MM.1S (cell line): Measurements from ENCODE around the gene GABRR1.

Source experiments
- CTCF ChIP-seq: fragments of 300-600 bp; sonication (generic); IDR thresholded peaks from 2 replicates; pipeline ENCODE4 v1.5.1; 2016; ENCODE audit warnings: antibody characterized with exemption, low read length, mixed read lengths
- EZH2 ChIP-seq: fragments of 300-600 bp; sonication (generic); optimal IDR thresholded peaks from 2 replicates; pipeline ENCODE3; 2017; ENCODE audit warnings: low read depth, mild to moderate bottlenecking, antibody characterized with exemption, low read length, mixed read lengths
- EZH2phosphoT487 ChIP-seq: fragments of 300-600 bp; sonication (generic); IDR thresholded peaks from 2 replicates; pipeline ENCODE4 v1.6.1; 2018; ENCODE audit warnings: antibody characterized with exemption, low read length

- TF ChIP-seq CTCF = no peak
- TF ChIP-seq EZH2phosphoT487 = no peak
- TF ChIP-seq EZH2 = no peak
Observed at GRCh38 chr6:89160331-89161092, 56.6 kb downstream of the GABRR1 start.
